K562 (cell line): Measurements from ENCODE around the gene ESPN. TPM values are rescaled to one million over a fixed set of nuclear protein-coding genes. Genes with fewer than 3 reads are reported as not detected.

ENCODE experiments used
- CBX1 ChIP-seq: sonication (generic); IDR thresholded peaks from 2 replicates; pipeline ENCODE4 v1.6.1; 2016; ENCODE audit warnings: antibody characterized with exemption, low read depth, mild to moderate bottlenecking
- E2F3 ChIP-seq: fragments of 250-450 bp; sonication (Bioruptor Pico); IDR thresholded peaks from 2 replicates; pipeline ENCODE4 v1.4.0; 2020; ENCODE audit warnings: mild to moderate bottlenecking
- ETV1 ChIP-seq: fragments of 450-650 bp; conservative IDR thresholded peaks from 2 replicates; pipeline ENCODE4 v1.6.1; 2016; ENCODE audit warnings: missing genetic modification characterization, control low read depth, low read depth, missing compliant biosample characterization
- FOXJ2 ChIP-seq: fragments of 200-800 bp; sonication (Bioruptor generic); IDR thresholded peaks from 2 replicates; pipeline ENCODE4 v1.6.1; 2016; ENCODE audit warnings: missing genetic modification characterization, missing compliant biosample characterization
- L3MBTL2 ChIP-seq: fragments of 450-650 bp; IDR thresholded peaks from 2 replicates; pipeline ENCODE4 v1.6.1; 2016; ENCODE audit warnings: mild to moderate bottlenecking, moderate library complexity
- MAFF ChIP-seq: IDR thresholded peaks from 2 replicates; pipeline ENCODE4 v1.6.1; 2012; ENCODE audit warnings: low read length, improper control_type of control experiment
- MAZ ChIP-seq, 2 experiments: fragments of 450-650 bp in 1 of 2; sonication (generic) in 1 of 2; formaldehyde crosslinking; IDR thresholded peaks in 1 of 2; conservative IDR thresholded peaks in 1 of 2; 2 replicates each; pipeline versions ENCODE4 v1.4.0 to v1.5.0; 2020; ENCODE audit warnings: mild to moderate bottlenecking in 1 of 2, missing genetic modification reagents in 1 of 2
- SMARCA5 ChIP-seq: fragments of 450-650 bp; IDR thresholded peaks from 2 replicates; pipeline ENCODE4 v1.6.1; 2016
- SMC3 ChIP-seq: conservative IDR thresholded peaks from 2 replicates; pipeline ENCODE4 v1.6.1; 2011; ENCODE audit warnings: low read depth, low read length, improper control_type of control experiment; ENCODE audit not compliant: insufficient read depth
- SUPT5H ChIP-seq: fragments of 450-650 bp; IDR thresholded peaks from 2 replicates; pipeline ENCODE4 v1.6.1; 2016
- TEAD1 ChIP-seq, 2 experiments: fragments of 450-650 bp in 1 of 2; sonication (generic) in 1 of 2; formaldehyde crosslinking; IDR thresholded peaks; 2 replicates each; pipeline versions ENCODE4 v1.4.0 to v1.8.0; 2020 to 2022; ENCODE audit warnings: mild to moderate bottlenecking in 2 of 2, missing genetic modification reagents in 1 of 2
- ZNF217 ChIP-seq: sonication (generic); formaldehyde crosslinking; IDR thresholded peaks from 2 replicates; pipeline ENCODE4 v1.8.0; 2022; ENCODE audit warnings: mild to moderate bottlenecking, missing genetic modification reagents
- ZNF263 ChIP-seq: sonication (generic); formaldehyde crosslinking; IDR thresholded peaks from 2 replicates; pipeline ENCODE4 v1.8.0; 2022; ENCODE audit warnings: mild to moderate bottlenecking, missing genetic modification reagents, borderline replicate concordance
- ZNF436 ChIP-seq: fragments of 250-450, 450-650 bp; sonication (Bioruptor Pico); formaldehyde crosslinking; IDR thresholded peaks from 2 replicates; pipeline ENCODE4 v1.7.0; 2020; ENCODE audit warnings: mild to moderate bottlenecking
- ZNF764 ChIP-seq: fragments of 250-450 bp; sonication (Bioruptor Pico); IDR thresholded peaks from 2 replicates; pipeline ENCODE4 v1.4.0; 2020; ENCODE audit warnings: low read depth, mild to moderate bottlenecking, moderate library complexity
- polyA plus RNA-seq, 8 experiments: library from polyadenylated mRNA; depleted of rRNA in 4 of 8; stranded (reverse) in 5 of 8; unstranded in 3 of 8; fragments of >200 nt; fragmentation: Nextera tagmentation in 2 of 8; fragmentation: Illumina TruSeq in 1 of 8; extraction: Ambion mirVana in 2 of 8; extraction: Trizol in 1 of 8; gene quantifications; 2 replicates each; pipeline versions ENCODE4 v1.2.1 to v1.2.3, GENCODE V29; 2011 to 2014; ENCODE audit warnings: inconsistent platforms in 1 of 8, missing spikeins in 1 of 8
- total RNA-seq, 7 experiments: library from RNA; depleted of rRNA in 6 of 7; stranded (reverse); fragments of >200 nt in 6 of 7; fragmentation: Illumina TruSeq in 2 of 7; extraction: Trizol in 2 of 7; gene quantifications; 2 replicates each; pipeline versions ENCODE4 v1.2.1 to v1.2.3, GENCODE V29; 2011 to 2021; ENCODE audit warnings: low replicate concordance in 1 of 7
- TF ChIP-seq, protein P1 (sequence below): fragments of 200-800 bp; sonication (Bioruptor generic); IDR thresholded peaks from 2 replicates; pipeline ENCODE4 v1.6.1; 2016; ENCODE audit warnings: missing genetic modification characterization, missing compliant biosample characterization
- TF ChIP-seq, protein P2 (sequence below), 3 experiments: IDR thresholded peaks in 2 of 3; conservative IDR thresholded peaks in 1 of 3; 2 replicates each; pipeline ENCODE4 v1.5.1; 2011 to 2012; ENCODE audit warnings: low read length in 3 of 3, mild to moderate bottlenecking in 3 of 3, control low read depth in 2 of 3, improper control_type of control experiment in 1 of 3, inconsistent platforms in 1 of 3, low read depth in 1 of 3, mixed read lengths in 1 of 3, moderate library complexity in 1 of 3; ENCODE audit not compliant: insufficient read depth in 2 of 3
- TF ChIP-seq, protein P3 (sequence below), 3 experiments: fragments of 200-800 bp in 1 of 3; sonication (Bioruptor generic) in 1 of 3; sonication (generic) in 1 of 3; formaldehyde crosslinking in 1 of 3; IDR thresholded peaks; 2 replicates each; pipeline versions ENCODE4 v1.6.1 to v1.8.0; 2016 to 2022; ENCODE audit warnings: mild to moderate bottlenecking in 2 of 3, missing compliant biosample characterization in 2 of 3, missing genetic modification characterization in 2 of 3, missing genetic modification reagents in 1 of 3
- TF ChIP-seq, protein P4 (sequence below): fragments of 250-450 bp; sonication (Bioruptor Pico); IDR thresholded peaks from 2 replicates; pipeline ENCODE4 v1.4.0; 2020

The ESPN gene
- total and polyA plus RNA-seq, 9 of the 15 experiments (the other 6 are each of a cell fraction or from before 2014, with no cell fraction given), result 0.07 to 1.2 (median 0.45) TPM; not detected in 3

DNA sequence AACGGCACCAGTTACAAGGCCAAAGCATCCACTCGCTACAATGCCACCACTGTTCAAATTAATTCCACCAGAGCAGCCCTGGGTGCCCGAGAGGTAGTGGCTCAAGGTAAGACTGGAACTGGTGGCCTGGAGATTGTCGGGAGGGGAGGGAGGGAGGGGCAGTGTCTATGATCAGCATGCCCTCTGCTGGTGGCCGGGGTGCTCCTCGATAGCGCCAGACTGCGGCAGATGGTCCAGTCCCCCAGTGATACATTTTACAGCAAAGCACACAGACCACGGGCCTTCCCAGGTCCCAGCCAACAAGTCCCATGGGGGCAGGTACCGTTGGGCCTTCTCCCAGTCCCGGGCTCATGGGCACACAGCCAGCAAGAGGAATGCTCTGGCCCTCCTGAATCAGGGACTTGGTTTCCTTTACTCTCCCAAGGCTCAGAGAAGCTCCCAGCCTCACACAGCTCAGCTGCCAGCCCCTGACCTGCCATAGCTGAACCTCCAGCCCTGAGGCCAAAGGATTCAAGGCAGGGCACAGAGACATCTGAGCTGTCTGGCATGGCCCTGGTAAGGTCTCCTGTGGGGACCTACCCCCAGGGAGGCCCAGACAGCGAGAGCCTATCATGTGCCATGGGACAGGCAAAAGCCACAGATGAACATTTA lies 46.4 kb upstream of the ESPN start (continued):
- TF ChIP-seq ZNF764 (CRISPR knock-in tag) (no peak), TEAD1 (CRISPR knock-in tag; IDR thresholded peaks at IDR 0.05) (peak in 1 of 2 experiments; percentile 44; a peak in 1 of 4 replicates), ETV1 (tag) (no peak), FOXJ2 (tag) (no peak), SMARCA5 (no peak), SMC3 (peak; percentile 58; the same call in 1 of the 2 replicates), E2F3 (CRISPR knock-in tag) (no peak), L3MBTL2 (no peak), MAZ (CRISPR knock-in tag; conservative IDR thresholded peaks at IDR 0.05 in 1 of 2, IDR thresholded peaks at IDR 0.05 in 1 of 2) (peak in 1 of 2 experiments; percentile 79; a peak in 1 of 4 replicates), ZNF263 (CRISPR knock-in tag) (0 out of 2 replicates have a peak, but pooled peaks have one; percentile 14), CBX1 (no peak), ZNF217 (CRISPR knock-in tag) (no peak), SUPT5H (no peak), ZNF436 (no peak), MAFF (no peak)
- TF ChIP-seq, protein P1, sequence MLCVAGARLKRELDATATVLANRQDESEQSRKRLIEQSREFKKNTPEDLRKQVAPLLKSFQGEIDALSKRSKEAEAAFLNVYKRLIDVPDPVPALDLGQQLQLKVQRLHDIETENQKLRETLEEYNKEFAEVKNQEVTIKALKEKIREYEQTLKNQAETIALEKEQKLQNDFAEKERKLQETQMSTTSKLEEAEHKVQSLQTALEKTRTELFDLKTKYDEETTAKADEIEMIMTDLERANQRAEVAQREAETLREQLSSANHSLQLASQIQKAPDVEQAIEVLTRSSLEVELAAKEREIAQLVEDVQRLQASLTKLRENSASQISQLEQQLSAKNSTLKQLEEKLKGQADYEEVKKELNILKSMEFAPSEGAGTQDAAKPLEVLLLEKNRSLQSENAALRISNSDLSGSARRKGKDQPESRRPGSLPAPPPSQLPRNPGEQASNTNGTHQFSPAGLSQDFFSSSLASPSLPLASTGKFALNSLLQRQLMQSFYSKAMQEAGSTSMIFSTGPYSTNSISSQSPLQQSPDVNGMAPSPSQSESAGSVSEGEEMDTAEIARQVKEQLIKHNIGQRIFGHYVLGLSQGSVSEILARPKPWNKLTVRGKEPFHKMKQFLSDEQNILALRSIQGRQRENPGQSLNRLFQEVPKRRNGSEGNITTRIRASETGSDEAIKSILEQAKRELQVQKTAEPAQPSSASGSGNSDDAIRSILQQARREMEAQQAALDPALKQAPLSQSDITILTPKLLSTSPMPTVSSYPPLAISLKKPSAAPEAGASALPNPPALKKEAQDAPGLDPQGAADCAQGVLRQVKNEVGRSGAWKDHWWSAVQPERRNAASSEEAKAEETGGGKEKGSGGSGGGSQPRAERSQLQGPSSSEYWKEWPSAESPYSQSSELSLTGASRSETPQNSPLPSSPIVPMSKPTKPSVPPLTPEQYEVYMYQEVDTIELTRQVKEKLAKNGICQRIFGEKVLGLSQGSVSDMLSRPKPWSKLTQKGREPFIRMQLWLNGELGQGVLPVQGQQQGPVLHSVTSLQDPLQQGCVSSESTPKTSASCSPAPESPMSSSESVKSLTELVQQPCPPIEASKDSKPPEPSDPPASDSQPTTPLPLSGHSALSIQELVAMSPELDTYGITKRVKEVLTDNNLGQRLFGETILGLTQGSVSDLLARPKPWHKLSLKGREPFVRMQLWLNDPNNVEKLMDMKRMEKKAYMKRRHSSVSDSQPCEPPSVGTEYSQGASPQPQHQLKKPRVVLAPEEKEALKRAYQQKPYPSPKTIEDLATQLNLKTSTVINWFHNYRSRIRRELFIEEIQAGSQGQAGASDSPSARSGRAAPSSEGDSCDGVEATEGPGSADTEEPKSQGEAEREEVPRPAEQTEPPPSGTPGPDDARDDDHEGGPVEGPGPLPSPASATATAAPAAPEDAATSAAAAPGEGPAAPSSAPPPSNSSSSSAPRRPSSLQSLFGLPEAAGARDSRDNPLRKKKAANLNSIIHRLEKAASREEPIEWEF (CRISPR knock-in tag), result no peak
- TF ChIP-seq, protein P2, sequence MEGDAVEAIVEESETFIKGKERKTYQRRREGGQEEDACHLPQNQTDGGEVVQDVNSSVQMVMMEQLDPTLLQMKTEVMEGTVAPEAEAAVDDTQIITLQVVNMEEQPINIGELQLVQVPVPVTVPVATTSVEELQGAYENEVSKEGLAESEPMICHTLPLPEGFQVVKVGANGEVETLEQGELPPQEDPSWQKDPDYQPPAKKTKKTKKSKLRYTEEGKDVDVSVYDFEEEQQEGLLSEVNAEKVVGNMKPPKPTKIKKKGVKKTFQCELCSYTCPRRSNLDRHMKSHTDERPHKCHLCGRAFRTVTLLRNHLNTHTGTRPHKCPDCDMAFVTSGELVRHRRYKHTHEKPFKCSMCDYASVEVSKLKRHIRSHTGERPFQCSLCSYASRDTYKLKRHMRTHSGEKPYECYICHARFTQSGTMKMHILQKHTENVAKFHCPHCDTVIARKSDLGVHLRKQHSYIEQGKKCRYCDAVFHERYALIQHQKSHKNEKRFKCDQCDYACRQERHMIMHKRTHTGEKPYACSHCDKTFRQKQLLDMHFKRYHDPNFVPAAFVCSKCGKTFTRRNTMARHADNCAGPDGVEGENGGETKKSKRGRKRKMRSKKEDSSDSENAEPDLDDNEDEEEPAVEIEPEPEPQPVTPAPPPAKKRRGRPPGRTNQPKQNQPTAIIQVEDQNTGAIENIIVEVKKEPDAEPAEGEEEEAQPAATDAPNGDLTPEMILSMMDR (IDR thresholded peaks at IDR 0.05 in 2 of 3, conservative IDR thresholded peaks at IDR 0.05 in 1 of 3; ENCODE audit: insufficient read depth in 2 of 3, low read depth in 1 of 3, low read length in 3 of 3), result peak; percentile 66 to 86 (median 79)
- TF ChIP-seq, protein P3, sequence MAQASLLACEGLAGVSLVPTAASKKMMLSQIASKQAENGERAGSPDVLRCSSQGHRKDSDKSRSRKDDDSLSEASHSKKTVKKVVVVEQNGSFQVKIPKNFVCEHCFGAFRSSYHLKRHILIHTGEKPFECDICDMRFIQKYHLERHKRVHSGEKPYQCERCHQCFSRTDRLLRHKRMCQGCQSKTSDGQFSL (CRISPR knock-in tag; IDR thresholded peaks at IDR 0.05), result peak; percentile 71; the same call in 1 of the 2 replicates
- TF ChIP-seq, protein P3 (tag; IDR thresholded peaks at IDR 0.05), result no peak
- TF ChIP-seq, protein P4, sequence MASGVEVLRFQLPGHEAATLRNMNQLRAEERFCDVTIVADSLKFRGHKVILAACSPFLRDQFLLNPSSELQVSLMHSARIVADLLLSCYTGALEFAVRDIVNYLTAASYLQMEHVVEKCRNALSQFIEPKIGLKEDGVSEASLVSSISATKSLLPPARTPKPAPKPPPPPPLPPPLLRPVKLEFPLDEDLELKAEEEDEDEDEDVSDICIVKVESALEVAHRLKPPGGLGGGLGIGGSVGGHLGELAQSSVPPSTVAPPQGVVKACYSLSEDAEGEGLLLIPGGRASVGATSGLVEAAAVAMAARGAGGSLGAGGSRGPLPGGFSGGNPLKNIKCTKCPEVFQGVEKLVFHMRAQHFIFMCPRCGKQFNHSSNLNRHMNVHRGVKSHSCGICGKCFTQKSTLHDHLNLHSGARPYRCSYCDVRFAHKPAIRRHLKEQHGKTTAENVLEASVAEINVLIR (CRISPR knock-in tag), result no peak
